Subcutaneous abdominal adipose tissue (tissue), 5 donors: ENCODE data around the gene SDK2.

Experiments used
- H3K27ac ChIP-seq: one replicate; pipeline ENCODE4 v1.7.0; 2013; ENCODE audit warnings: low read depth, mild to moderate bottlenecking, inconsistent platforms, low read length, moderate library complexity
- H3K27me3 ChIP-seq, 5 donors: one replicate each; pipeline ENCODE4 v1.7.0; 2013; ENCODE audit warnings: low read length in 5 of 5, inconsistent platforms in 1 of 5; ENCODE audit not compliant: control insufficient read depth in 5 of 5, insufficient read depth in 4 of 5
- H3K36me3 ChIP-seq, 5 donors: one replicate each; pipeline ENCODE4 v1.7.0; 2013; ENCODE audit warnings: low read length in 5 of 5; ENCODE audit not compliant: control insufficient read depth in 5 of 5, insufficient read depth in 5 of 5
- H3K4me1 ChIP-seq, 5 donors: one replicate each; pipeline ENCODE4 v1.7.0; 2013; ENCODE audit warnings: low read length in 5 of 5, mild to moderate bottlenecking in 3 of 5, moderate library complexity in 1 of 5; ENCODE audit not compliant: control insufficient read depth in 5 of 5, insufficient read depth in 5 of 5
- H3K4me3 ChIP-seq, 5 donors: one replicate each; pipeline ENCODE4 v1.7.0; 2013; ENCODE audit warnings: low read length in 5 of 5, low read depth in 1 of 5
- H3K9ac ChIP-seq, 5 donors: one replicate each; pipeline ENCODE4 v1.7.0; 2013; ENCODE audit warnings: low read length in 5 of 5, mild to moderate bottlenecking in 4 of 5, moderate library complexity in 3 of 5
- H3K9me3 ChIP-seq, 5 donors: one replicate each; pipeline ENCODE4 v1.7.0; 2013; ENCODE audit warnings: low read length in 5 of 5; ENCODE audit not compliant: control insufficient read depth in 5 of 5
- donor health status: healthy.
- donor health status: healthy.
- donor health status: healthy.
- donor health status: healthy.
- donor health status: healthy.

The SDK2 gene

GRCh38 chr17:73647301-73647695 lies 3.1 kb upstream of the SDK2 start:
- peaks cover 23 to 54% (median 46%) of the 10 kb centered on the region in 5 donors for H3K27me3 ChIP-seq
- no peak overlapping the region for H3K27ac ChIP-seq
- peaks cover 0 to 25% (median 21%) of the 10 kb centered on the region in 5 donors for H3K4me1 ChIP-seq

GRCh38 chr17:73646409-73647300 lies 2.4 kb upstream of the SDK2 start:
- Histone ChIP-seq H3K9ac (no peak overlapping the region), H3K9me3 (no peaks in the 10 kb centered on the region), H3K4me3 (no peak overlapping the region), H3K4me1 (peaks cover 0 to 25% (median 21%) of the 10 kb centered on the region in 5 donors), H3K36me3 (no peaks in the 10 kb centered on the region), H3K27ac (no peak overlapping the region), H3K27me3 (peaks cover 30 to 61% (median 52%) of the 10 kb centered on the region in 5 donors)

More at GRCh38 chr17:73647301-73647695, 3.1 kb upstream of the SDK2 start:
- Histone ChIP-seq H3K4me3 (no peak overlapping the region), H3K36me3 (no peaks in the 10 kb centered on the region), H3K9ac (no peak overlapping the region), H3K9me3 (no peaks in the 10 kb centered on the region)

- Histone ChIP-seq H3K9ac (no peak overlapping the region), H3K4me3 (peak overlapping the region in 4 of 5 donors; percentile 6 to 45 (median 29)), H3K9me3 (no peaks in the 10 kb centered on the region), H3K4me1 (peaks cover 2 to 32% (median 24%) of the 10 kb centered on the region in 5 donors), H3K27me3 (peaks cover 38 to 70% (median 63%) of the 10 kb centered on the region in 5 donors), H3K36me3 (no peaks in the 10 kb centered on the region), H3K27ac (no peak overlapping the region)
Measured at GRCh38 chr17:73645050-73645871, 1.0 kb upstream of the SDK2 start.

DNA sequence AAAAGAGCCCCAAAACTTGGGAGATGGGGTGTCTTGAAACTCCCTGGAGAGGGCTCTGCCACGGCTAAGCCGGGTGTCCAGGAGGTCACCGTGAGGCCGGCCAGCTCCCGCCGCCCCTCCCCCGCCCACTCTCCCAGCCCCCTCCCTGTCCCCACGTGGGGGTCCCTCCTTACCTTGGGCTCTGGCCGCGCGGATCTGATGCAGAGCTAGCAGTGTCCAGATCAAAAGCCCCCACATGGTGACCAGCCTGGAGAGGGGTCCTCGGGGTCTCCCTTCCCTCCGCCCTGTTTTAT lies 447 bp downstream of the SDK2 start:
- H3K27me3 ChIP-seq, result peaks cover 43 to 76% (median 68%) of the 10 kb centered on the region in 5 donors
- H3K4me3 ChIP-seq, result peak overlapping the region in 3 of 5 donors; percentile 28 to 47 (median 42)
- H3K4me1 ChIP-seq, result peaks cover 2 to 32% (median 24%) of the 10 kb centered on the region in 5 donors
- no peaks in the 10 kb centered on the region for H3K9me3 ChIP-seq
- no peaks in the 10 kb centered on the region for H3K36me3 ChIP-seq
- H3K27ac ChIP-seq, result no peak overlapping the region
- H3K9ac ChIP-seq, result no peak overlapping the region

GRCh38 chr17:73643001-73643851 lies 1.0 kb downstream of the SDK2 start:
- peak overlapping the region in 3 of 5 donors; percentile 26 to 47 (median 30) for H3K4me3 ChIP-seq
- H3K4me1 ChIP-seq, result peaks cover 2 to 32% (median 24%) of the 10 kb centered on the region in 5 donors
- H3K36me3 ChIP-seq, result no peaks in the 10 kb centered on the region
- peak overlapping the region in 1 of 5 donors; percentile 30 for H3K9ac ChIP-seq
- no peaks in the 10 kb centered on the region for H3K9me3 ChIP-seq
- peaks cover 41 to 74% (median 68%) of the 10 kb centered on the region in 5 donors for H3K27me3 ChIP-seq
- no peak overlapping the region for H3K27ac ChIP-seq

GRCh38 chr17:73642659-73643000 lies 1.6 kb downstream of the SDK2 start:
- peaks cover 2 to 32% (median 24%) of the 10 kb centered on the region in 5 donors for H3K4me1 ChIP-seq
- H3K27me3 ChIP-seq, result peaks cover 35 to 70% (median 62%) of the 10 kb centered on the region in 5 donors
- H3K27ac ChIP-seq, result no peak overlapping the region
- H3K9me3 ChIP-seq, result no peaks in the 10 kb centered on the region
- H3K9ac ChIP-seq, result no peak overlapping the region
- no peaks in the 10 kb centered on the region for H3K36me3 ChIP-seq
- peak overlapping the region in 1 of 5 donors; percentile 47 for H3K4me3 ChIP-seq

DNA sequence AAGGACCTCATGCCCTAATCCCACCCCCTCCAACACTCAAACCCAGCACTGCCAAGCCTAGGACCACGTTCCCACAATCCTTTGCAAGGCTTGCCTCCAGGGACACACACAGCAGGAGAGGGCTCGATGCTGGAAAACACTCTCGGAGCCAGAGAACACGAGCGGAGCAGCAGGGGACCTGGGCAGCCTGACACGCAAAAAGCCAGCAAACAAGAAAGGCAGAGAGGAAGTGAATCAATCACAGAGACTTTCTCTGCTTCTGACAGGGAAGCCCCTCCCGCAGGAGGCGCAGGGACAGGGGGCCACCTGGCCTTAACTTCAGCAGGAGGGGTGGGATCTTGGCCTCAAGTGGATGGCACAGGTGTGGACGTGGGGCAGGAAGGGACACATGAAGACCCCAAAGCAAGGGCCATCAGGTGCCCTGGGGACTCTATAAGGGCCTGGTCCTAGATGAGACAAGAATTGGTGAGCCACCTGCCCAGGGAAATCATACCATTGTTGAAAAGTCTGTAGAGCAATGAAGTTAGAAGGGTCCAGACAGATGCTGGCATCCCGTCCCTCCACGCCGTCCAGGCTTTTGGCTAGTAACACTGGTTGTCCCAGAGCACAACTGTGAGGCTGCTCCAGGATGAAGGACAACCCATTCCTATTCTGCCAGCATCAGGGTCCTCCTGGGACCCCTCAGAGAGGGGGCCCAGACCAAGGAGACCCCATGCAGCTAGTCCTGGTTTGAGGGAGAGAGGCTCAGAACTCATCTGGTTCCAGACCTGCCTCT lies 2.2 kb downstream of the SDK2 start:
- Histone ChIP-seq H3K27ac (no peak overlapping the region), H3K4me3 (no peak overlapping the region), H3K27me3 (peaks cover 33 to 64% (median 57%) of the 10 kb centered on the region in 5 donors), H3K9me3 (no peaks in the 10 kb centered on the region), H3K9ac (no peak overlapping the region), H3K4me1 (peaks cover 2 to 32% (median 21%) of the 10 kb centered on the region in 5 donors), H3K36me3 (no peaks in the 10 kb centered on the region)

- Histone ChIP-seq H3K4me1 (peaks cover 2 to 32% (median 21%) of the 10 kb centered on the region in 5 donors), H3K4me3 (no peak overlapping the region), H3K27me3 (peaks cover 33 to 52% (median 47%) of the 10 kb centered on the region in 5 donors), H3K27ac (no peak overlapping the region), H3K9me3 (no peaks in the 10 kb centered on the region), H3K36me3 (no peaks in the 10 kb centered on the region), H3K9ac (no peak overlapping the region)
Measured at GRCh38 chr17:73640691-73641090, 3.6 kb downstream of the SDK2 start.

DNA sequence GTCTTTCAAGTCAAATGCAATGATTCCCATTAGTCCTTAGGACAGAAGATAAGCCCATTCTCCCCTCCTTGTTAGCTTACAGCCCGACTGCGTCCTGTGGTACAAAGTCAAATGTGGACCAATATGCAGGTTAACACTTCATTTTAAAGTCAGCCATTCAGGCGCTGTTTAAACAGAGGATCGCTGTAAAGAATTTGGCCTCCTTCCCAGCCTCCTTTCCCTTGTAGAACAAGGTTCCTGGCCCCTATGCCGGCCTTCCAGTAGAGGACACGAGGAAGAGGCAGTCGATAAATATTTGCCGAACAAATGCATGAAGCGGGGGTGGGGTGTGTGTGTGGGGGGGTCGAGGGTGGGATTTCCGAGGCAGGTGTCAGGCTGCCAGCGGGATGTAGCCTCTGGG lies 4.3 kb downstream of the SDK2 start:
- Histone ChIP-seq H3K9ac (no peak overlapping the region), H3K4me3 (no peak overlapping the region), H3K4me1 (peaks cover 2 to 25% (median 17%) of the 10 kb centered on the region in 5 donors), H3K36me3 (no peaks in the 10 kb centered on the region), H3K27ac (no peak overlapping the region), H3K9me3 (no peaks in the 10 kb centered on the region), H3K27me3 (peaks cover 33 to 47% (median 43%) of the 10 kb centered on the region in 5 donors)
